NCI-H2227 treated with DMSO at 0.1 percent for 48 hours (cell line): ENCODE measurements around the gene HSD17B4.
A peak's percentile ranks its signal among the peaks of the same experiment; 100 is the strongest.
"Not testable (repeated sequence)": the region's sequence is repeated elsewhere in the genome, so short reads cannot be mapped to it uniquely, and the experiment has no call there.

ENCODE experiments used
- DNase-seq: peaks from one replicate; lab custom pipeline; 2025; lab: John Stamatoyannopoulos, UW

Gene HSD17B4

GRCh38 chr5:119452373-119453039, at the start of gene HSD17B4:
TSS of gene HSD17B4 (plus strand) at chr5:119452497. CDS start at chr5:119452576, 79 bp downstream.
- DNase-seq, result peak; percentile 67

GRCh38 chr5:119402555-119402954, 49.7 kb upstream of the HSD17B4 start:
- no peak for DNase-seq

GRCh38 chr5:119404033-119404432, 48.3 kb upstream of the HSD17B4 start:
- DNase-seq, result no peak

GRCh38 chr5:119405419-119405818, 46.9 kb upstream of the HSD17B4 start:
- DNase-seq, result no peak

GRCh38 chr5:119406551-119407110, 45.7 kb upstream of the HSD17B4 start:
- no peak for DNase-seq

- no peak for DNase-seq
Observed at GRCh38 chr5:119409235-119409815, 43.0 kb upstream of the HSD17B4 start.

GRCh38 chr5:119410448-119411159, 41.7 kb upstream of the HSD17B4 start:
- DNase-seq, result no peak

GRCh38 chr5:119411361-119412278, 40.7 kb upstream of the HSD17B4 start:
- DNase-seq, result peak; percentile 30

GRCh38 chr5:119412279-119413227, 39.7 kb upstream of the HSD17B4 start:
- no peak for DNase-seq

- DNase-seq, result not testable (repeated sequence)
Observed at GRCh38 chr5:119414124-119414734, 38.1 kb upstream of the HSD17B4 start.

- no peak for DNase-seq
Observed at GRCh38 chr5:119417891-119418605, 34.2 kb upstream of the HSD17B4 start.

- no peak for DNase-seq
Observed at GRCh38 chr5:119418606-119419100, 33.6 kb upstream of the HSD17B4 start.

- no peak for DNase-seq
Observed at GRCh38 chr5:119420169-119420568, 32.1 kb upstream of the HSD17B4 start.

- no peak for DNase-seq
Observed at GRCh38 chr5:119426057-119426456, 26.2 kb upstream of the HSD17B4 start.

- no peak for DNase-seq
Observed at GRCh38 chr5:119427060-119427459, 25.2 kb upstream of the HSD17B4 start.

- not testable (repeated sequence) for DNase-seq
Observed at GRCh38 chr5:119427596-119427995, 24.7 kb upstream of the HSD17B4 start.

GRCh38 chr5:119428166-119428565, 24.1 kb upstream of the HSD17B4 start:
- not testable (repeated sequence) for DNase-seq

GRCh38 chr5:119428574-119428973, 23.7 kb upstream of the HSD17B4 start:
- DNase-seq, result not testable (repeated sequence)

- DNase-seq, result not testable (repeated sequence)
Observed at GRCh38 chr5:119432674-119433237, 19.5 kb upstream of the HSD17B4 start.
